SH-SY5Y (cell line): Measurements from ENCODE around the gene CHD8.

Experiments used
- GATA2 ChIP-seq: IDR thresholded peaks from 2 replicates; pipeline ENCODE4 v1.6.1; 2011; ENCODE audit warnings: mild to moderate bottlenecking, low read depth, low read length
- GATA3 ChIP-seq: IDR thresholded peaks from 2 replicates; pipeline ENCODE4 v1.6.1; 2011; ENCODE audit warnings: low read depth, mild to moderate bottlenecking, low read length, moderate library complexity

The CHD8 gene, protein sequence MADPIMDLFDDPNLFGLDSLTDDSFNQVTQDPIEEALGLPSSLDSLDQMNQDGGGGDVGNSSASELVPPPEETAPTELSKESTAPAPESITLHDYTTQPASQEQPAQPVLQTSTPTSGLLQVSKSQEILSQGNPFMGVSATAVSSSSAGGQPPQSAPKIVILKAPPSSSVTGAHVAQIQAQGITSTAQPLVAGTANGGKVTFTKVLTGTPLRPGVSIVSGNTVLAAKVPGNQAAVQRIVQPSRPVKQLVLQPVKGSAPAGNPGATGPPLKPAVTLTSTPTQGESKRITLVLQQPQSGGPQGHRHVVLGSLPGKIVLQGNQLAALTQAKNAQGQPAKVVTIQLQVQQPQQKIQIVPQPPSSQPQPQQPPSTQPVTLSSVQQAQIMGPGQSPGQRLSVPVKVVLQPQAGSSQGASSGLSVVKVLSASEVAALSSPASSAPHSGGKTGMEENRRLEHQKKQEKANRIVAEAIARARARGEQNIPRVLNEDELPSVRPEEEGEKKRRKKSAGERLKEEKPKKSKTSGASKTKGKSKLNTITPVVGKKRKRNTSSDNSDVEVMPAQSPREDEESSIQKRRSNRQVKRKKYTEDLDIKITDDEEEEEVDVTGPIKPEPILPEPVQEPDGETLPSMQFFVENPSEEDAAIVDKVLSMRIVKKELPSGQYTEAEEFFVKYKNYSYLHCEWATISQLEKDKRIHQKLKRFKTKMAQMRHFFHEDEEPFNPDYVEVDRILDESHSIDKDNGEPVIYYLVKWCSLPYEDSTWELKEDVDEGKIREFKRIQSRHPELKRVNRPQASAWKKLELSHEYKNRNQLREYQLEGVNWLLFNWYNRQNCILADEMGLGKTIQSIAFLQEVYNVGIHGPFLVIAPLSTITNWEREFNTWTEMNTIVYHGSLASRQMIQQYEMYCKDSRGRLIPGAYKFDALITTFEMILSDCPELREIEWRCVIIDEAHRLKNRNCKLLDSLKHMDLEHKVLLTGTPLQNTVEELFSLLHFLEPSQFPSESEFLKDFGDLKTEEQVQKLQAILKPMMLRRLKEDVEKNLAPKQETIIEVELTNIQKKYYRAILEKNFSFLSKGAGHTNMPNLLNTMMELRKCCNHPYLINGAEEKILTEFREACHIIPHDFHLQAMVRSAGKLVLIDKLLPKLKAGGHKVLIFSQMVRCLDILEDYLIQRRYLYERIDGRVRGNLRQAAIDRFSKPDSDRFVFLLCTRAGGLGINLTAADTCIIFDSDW (N-terminal part only)

DNA sequence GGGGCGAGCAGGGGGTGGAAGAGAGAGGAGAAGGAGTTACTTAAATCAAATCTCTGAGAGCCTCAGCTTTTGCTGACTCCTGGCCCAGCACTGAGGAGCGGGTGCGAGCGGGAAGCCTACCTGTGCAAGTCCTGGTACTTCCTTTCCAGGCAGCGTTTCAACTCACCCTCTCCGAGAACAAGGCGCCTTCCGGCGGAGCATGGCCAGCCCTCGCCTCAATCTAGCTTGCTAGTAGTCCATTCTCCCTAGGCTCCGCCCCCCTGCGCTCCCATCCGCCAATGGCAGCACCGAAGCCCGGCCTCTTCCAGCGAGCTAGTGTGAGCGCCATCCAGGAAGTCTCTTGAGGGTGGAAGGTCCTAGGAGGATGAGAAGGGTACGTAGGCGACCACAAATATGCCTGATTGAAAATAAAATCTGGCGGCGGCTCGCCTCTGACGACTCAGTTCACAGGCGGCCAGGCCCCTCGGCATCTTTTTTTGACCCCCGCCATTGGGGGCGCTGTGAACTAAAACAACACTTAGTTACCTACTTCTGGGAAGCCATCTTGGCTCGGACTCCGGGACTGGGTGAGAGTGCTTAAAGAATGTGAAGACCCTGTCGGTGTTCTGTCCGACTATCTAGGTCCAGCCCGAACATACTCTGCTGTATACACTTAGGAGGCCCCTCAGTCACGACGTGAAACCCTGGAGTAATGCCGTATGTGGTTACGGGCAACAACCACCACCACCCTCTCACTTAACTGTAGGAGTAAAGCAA is at the start of gene CHD8:
TSS of gene CHD8 (minus strand) at position 212 of the 756 bp plus-strand sequence. CDS start 24,480 bp downstream, outside the sequence.
- no peak for TF ChIP-seq GATA2
- TF ChIP-seq GATA3, result no peak

DNA sequence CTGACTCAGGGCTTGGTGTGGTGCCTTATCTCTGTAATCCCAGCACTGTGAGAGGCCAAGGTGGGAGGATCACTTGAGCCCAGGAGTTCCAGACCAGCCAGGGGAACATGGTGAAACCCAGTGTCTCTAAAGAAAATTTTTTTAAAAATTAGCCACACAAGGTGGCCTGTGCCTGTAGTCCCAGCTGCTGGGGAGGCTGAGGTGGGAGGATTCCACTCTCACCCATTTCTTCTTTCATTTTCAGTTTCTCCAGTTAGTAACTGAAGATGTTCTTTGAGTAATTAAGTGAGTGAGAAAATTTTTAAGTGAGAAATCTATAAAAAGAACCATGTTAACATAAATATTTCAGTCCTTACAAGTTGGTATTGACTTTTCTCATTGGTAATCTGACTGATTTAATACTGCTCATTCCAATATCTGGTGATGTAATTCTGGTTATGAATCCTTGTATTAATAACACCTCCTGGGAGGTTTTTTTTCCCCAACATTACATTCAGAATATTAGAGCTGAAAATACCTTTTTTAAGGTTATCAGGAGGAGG is 49.2 kb upstream of the CHD8 start:
- no peak for TF ChIP-seq GATA2
- TF ChIP-seq GATA3, result no peak

DNA sequence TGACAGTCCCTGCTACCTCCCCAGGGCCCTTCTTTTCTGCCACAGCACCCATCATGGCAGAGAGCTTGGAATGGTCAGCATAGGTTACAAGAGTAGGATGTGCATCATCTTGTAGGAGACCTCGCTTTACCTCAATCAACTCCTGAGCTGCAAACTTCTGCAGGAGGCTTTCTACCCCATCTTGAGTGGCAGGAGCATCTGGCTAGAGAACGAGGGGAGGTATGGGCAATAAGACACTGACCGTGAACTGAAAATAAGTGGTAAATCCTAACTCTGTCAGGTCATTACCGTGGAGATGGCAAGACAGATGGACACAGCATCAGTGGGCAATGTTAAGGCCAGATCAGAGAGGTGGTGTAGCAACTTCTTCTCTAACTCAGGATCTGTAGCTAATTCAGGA is 47.5 kb upstream of the CHD8 start:
- TF ChIP-seq GATA3, result no peak
- no peak for TF ChIP-seq GATA2

DNA sequence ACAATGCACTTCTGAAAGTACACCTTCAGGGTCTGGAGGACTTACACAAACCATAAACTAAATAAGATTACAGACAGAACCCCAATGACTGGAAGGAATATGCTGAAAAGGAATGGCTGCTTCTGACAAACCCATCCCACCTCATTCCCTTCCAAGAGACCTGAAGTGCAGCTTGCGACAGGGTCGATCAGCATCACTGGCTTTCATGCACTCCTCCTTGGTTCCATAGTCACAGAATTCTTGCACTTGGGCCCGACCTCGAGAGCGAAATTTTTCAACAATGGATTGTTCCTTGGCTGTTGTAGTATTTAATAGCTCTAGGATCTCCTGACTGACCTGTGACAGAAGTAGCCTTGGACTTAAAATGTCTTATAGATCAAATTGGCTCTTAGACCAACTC is 45.6 kb upstream of the CHD8 start:
- TF ChIP-seq GATA2, result no peak
- no peak for TF ChIP-seq GATA3

DNA sequence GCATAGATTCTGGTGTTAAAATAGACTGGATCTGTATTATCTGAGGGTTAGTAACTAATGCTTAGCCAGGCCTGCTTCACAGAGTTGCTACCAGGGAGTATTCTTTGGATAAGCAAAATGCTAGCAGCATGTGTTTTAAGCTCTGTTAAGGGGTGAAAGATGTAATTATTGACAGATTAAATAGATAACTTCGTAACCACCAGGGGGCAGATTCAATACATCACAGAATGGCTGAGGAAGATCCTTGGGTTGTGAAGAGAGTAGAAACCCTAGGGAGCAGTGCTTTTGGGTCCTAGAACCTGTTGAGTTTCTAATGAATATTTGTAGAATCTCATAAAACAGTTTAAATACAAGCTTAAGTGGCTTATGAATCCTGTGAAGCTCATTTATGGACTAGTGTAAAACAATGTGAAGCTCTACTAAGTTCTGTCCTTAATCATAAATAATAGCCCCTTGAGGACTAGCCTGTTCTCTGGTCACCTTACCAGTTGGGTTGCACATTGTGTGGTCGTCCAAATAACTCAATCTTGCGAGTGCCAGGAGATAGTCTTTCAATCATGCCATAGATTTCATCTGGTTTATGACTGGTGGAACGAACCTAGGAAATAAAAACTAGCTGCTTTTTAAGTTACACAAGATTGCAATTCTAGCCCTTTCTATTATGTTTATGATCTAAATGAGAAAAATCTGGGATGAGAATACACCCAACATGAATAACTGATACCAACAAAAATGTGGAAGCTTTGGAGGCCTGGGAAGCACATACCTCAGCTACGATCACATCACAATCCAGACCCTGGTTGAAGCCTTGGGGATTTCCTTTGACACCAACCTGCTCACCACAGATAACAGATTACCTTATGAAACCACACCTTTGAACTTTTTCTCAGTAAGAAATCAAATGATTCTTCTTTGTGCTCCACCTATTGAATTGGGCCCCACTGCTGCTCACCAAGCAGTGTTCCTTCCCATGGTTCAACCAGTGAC is 42.9 kb upstream of the CHD8 start:
- peak; percentile 35; the same call in 1 of the 2 replicates for TF ChIP-seq GATA2
- TF ChIP-seq GATA3, result no peak

DNA sequence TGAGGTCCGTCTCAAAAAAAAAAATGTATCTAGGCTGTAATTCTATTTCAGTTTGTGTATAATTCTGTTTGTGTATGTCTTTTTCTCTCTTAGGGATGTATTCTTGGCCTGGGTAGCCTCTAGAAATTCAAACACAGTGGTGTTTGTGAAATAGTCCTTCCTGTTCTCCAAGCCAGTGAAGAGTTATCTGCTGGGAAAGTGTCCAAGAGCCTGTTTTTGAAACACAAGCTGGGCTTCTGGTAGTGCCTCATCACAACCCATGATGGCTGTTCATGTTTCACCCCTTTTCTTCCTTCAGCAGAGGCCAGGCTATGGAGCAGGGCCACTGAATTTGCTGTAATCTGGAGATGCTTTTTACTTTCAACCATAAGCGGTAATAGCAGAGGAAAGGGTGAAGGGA is 40.5 kb upstream of the CHD8 start:
- TF ChIP-seq GATA3 (no peak), GATA2 (no peak)

DNA sequence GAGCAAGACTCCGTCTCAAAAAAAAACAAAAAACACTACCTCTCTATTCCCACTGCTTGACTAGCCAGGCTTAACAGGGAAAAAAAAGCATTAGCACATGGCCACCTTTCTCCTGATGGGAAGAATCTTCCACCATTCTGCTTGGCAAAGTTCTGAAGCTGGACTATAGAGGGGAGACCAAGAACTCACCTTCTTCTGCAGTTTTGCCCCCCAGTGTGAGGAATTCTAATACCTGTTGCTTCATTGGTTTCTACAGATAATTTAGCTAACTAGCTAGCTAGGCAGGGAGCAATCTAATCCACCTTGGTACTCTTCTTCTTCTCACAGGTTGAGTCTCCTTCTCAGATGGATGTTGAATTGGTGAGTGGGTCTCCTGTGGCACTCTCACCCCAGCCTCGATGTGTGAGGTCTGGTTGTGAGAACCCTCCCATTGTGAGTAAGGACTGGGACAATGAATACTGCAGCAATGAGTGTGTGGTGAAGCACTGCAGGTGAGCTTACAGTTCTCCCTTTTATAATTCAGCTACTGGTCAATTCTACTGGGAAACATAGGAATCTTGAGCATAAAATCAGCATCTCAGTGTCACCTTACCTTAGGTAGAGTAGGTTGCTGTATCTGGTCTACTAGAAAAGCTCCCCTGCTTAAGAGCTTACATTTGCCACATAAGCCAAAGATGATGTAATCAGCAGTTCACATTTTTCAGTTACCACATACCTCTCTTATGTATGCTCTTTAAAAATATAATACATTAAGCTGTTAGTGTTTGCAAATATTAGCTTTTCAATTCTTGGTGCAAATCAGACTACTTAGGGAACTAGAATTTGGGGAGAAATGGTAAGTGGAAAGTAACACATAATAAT is 39.2 kb upstream of the CHD8 start:
- TF ChIP-seq GATA3 (no peak), GATA2 (no peak)

DNA sequence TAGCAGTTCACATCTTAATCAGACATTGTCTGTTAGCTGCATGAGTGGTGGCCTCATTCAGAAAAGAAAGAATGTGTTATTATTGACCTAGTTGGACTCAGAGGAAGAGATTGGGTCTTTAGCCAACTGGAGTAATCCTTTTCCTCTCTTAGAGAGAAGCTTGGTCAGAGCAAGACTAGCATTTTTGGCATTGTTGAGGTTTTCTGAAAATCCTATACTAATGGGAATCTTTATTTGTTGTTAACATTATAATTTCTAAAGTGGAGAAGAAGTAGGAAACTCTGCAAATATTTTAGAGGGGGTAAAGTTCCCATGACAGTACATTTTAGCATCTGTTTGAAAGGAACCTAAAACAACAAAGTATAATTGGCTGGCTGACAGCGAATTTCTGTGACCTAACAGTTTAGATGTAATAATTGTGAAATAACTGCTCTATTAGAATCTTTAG is 30.7 kb upstream of the CHD8 start:
- TF ChIP-seq GATA3 (no peak), GATA2 (no peak)

DNA sequence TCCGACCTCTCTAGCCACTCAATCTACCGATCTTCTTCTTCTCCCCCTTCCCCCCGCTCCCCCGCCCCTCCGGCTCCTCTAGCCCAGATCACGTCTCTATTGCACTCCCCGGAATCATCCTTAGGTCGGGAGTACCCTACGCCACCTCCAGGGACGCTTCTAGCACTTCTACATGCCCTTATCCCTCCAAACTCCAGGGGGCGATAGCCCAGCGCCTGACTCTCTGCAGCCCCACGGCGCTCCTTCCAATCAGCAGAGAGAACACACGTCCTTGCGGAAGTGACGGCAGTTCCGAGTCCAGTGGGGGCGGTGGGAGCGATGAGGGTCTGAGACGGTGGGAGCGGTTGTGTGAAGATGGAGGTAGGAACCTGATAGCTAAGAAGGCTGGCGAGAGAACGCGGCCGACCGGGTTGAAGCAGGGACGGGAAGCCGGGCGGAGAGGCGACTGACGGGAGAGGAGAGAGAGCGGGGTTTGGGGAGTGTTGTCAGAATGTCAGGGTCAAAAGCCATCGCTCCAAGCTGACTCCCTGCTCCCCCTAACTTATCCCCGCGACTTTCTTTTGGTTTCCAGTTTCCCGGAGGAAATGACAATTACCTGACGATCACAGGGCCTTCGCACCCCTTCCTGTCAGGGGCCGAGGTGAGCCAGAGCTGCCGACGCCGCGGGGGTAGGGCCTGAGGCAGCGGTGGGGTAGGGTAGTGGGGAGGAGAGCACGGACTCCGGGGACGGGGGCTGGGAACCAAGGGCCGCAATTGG is 21.2 kb upstream of the CHD8 start, which contains the start of the genes RAB2B and TOX4:
TSS of gene RAB2B (minus strand) at position 35 of the 757 bp plus-strand sequence. CDS start 87 bp downstream, outside the sequence.
TSS of gene TOX4 (plus strand) at position 271 of the 757 bp plus-strand sequence. CDS start at position 355, 84 bp downstream.
- TF ChIP-seq GATA2 (peak; percentile 42; the same call in 1 of the 2 replicates), GATA3 (no peak)

DNA sequence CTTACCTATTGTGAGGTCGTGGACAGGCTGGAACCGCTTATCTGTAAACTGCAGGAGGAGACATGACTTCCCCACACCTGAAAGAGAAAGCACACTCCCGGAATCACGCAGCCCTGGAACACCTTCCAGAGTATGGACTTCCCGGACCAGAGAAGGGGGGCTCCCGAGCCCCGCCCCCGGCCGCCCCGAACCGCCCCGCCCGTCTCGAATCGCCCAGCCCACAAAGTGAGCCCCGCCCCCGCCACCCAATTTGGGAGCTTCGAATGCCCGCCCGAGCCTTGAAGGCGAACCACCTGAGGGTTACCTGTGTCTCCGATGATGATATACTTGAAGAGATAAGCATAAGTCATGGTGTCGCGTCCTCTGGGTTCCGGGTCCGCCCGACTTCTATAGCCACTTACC is 20.6 kb upstream of the CHD8 start:
- TF ChIP-seq GATA2 (peak; percentile 53; the same call in 1 of the 2 replicates), GATA3 (no peak)
